PC-3 (cell line): ENCODE results near the gene ABTB2.

Source experiments
- EZH2 ChIP-seq: fragments of 300-600 bp; sonication (generic); IDR thresholded peaks from one replicate; pipeline ENCODE4 v1.6.1; 2017; ENCODE audit warnings: antibody characterized with exemption, mild to moderate bottlenecking, low read length; ENCODE audit not compliant: unreplicated experiment
- EZH2phosphoT487 ChIP-seq: fragments of 300-600 bp; sonication (generic); IDR thresholded peaks from 2 replicates; pipeline ENCODE4 v1.6.1; 2018; ENCODE audit warnings: mild to moderate bottlenecking, antibody characterized with exemption, low read length, borderline replicate concordance
- TF ChIP-seq, protein P1 (sequence below): fragments of 300-600 bp; sonication (generic); conservative IDR thresholded peaks from 2 replicates; pipeline ENCODE4 v1.5.1; 2017; ENCODE audit warnings: antibody characterized with exemption, low read depth, mild to moderate bottlenecking, low read length

DNA sequence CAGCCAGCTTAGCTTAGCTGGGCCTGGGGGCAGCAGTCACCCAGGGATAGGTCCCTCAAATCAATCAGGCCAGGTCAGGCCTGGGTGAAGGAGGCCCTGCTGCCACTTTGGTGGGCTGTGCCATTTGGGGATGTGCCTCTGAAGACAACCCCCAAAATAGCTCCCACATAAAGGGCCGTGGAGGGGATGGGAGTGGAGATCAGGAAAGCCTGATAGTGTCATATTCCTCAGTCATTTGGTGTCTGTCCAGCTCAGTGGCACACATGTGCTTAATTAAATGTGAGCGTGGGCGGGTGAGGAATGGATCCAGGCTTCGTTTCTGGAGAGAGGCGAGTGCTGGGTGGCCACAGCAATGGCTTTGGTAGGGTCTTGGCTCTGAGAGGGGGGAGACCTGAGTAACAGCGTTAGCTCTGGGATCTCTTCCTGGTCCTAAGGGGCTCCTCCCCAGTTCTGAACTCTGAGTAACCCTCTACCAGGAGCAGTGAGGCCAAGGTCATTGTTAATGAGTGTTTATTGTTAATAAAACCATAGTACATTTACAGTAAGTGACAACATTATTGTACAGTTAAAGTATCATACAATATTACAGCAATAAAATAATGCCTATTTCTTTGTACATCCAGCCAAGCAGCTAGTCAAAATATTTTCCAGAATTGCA lies 207.2 kb downstream of the ABTB2 start:
- TF ChIP-seq, protein P1, sequence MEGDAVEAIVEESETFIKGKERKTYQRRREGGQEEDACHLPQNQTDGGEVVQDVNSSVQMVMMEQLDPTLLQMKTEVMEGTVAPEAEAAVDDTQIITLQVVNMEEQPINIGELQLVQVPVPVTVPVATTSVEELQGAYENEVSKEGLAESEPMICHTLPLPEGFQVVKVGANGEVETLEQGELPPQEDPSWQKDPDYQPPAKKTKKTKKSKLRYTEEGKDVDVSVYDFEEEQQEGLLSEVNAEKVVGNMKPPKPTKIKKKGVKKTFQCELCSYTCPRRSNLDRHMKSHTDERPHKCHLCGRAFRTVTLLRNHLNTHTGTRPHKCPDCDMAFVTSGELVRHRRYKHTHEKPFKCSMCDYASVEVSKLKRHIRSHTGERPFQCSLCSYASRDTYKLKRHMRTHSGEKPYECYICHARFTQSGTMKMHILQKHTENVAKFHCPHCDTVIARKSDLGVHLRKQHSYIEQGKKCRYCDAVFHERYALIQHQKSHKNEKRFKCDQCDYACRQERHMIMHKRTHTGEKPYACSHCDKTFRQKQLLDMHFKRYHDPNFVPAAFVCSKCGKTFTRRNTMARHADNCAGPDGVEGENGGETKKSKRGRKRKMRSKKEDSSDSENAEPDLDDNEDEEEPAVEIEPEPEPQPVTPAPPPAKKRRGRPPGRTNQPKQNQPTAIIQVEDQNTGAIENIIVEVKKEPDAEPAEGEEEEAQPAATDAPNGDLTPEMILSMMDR, result no peak
- TF ChIP-seq EZH2phosphoT487, result no peak
- no peak for TF ChIP-seq EZH2
